MCF 10A (cell line): ENCODE measurements around the gene LRRC2. TPM values are rescaled to one million over a fixed set of nuclear protein-coding genes. Genes with fewer than 3 reads are reported as not detected.

Source experiments
- BruUV-seq: library from RNA; stranded (reverse); fragments of 400-500 nt; replicated peaks from 2 replicates; lab custom pipeline; 2021; lab: Mats Ljungman, UMichigan
- CTCF ChIA-PET: fragments of 300-600 bp; sonication (Branson Sonifier 250); formaldehyde crosslinking; extraction: SDS; loops from one replicate; lab custom pipeline; 2021; ENCODE audit warnings: antibody characterized with exemption, inconsistent platforms; lab: Yijun Ruan, JAX
- POLR2A ChIA-PET: fragments of 300-600, 350-650 bp; sonication (Branson Sonifier 250); formaldehyde crosslinking; extraction: SDS; loops from one replicate; lab custom pipeline; 2020; ENCODE audit warnings: antibody characterized with exemption, inconsistent platforms; lab: Yijun Ruan, JAX
- DNase-seq: peaks from one replicate; pipeline ENCODE4 v3.0.0-alpha.2; 2018; ENCODE audit not compliant: unreplicated experiment
- H3K27ac Mint-ChIP-seq: one replicate; pipeline ENCODE4 v1.8.0; 2022; ENCODE audit warnings: mild to moderate bottlenecking, low read depth, mixed read lengths; ENCODE audit not compliant: unreplicated experiment
- H3K27me3 Mint-ChIP-seq: one replicate; pipeline ENCODE4 v1.8.0; 2022; ENCODE audit warnings: mixed read lengths; ENCODE audit not compliant: insufficient read depth, unreplicated experiment
- H3K36me3 Mint-ChIP-seq: one replicate; pipeline ENCODE4 v1.8.0; 2022; ENCODE audit warnings: mild to moderate bottlenecking, moderate library complexity, mixed read lengths; ENCODE audit not compliant: insufficient read depth, unreplicated experiment
- H3K4me1 Mint-ChIP-seq: one replicate; pipeline ENCODE4 v1.8.0; 2022; ENCODE audit warnings: mixed read lengths; ENCODE audit not compliant: insufficient read depth, unreplicated experiment
- H3K4me3 Mint-ChIP-seq: one replicate; pipeline ENCODE4 v1.8.0; 2022; ENCODE audit warnings: mild to moderate bottlenecking, moderate library complexity, mixed read lengths; ENCODE audit not compliant: unreplicated experiment
- H3K9me3 Mint-ChIP-seq: one replicate; pipeline ENCODE4 v1.8.0; 2022; ENCODE audit warnings: mixed read lengths; ENCODE audit not compliant: unreplicated experiment
- CTCF ChIP-seq: fragments of 200-600 bp; IDR thresholded peaks from one replicate; pipeline ENCODE4 v1.8.0; 2022; ENCODE audit warnings: antibody characterized with exemption, mild to moderate bottlenecking; ENCODE audit not compliant: unreplicated experiment
- intact Hi-C: fragments of 100-400 bp; cut with micrococcal nuclease; formaldehyde crosslinking; loops from 2 replicates; pipeline ENCODE4 v1.14.1; 2022
- total RNA-seq: library from RNA; stranded (reverse); gene quantifications from 2 replicates; pipeline ENCODE4 v1.2.3, GENCODE V29; 2022

The LRRC2 gene
- total RNA-seq, 1 experiment from 2014 or later = not detected

- no TSS peak for BruUV-seq
- TF ChIP-seq CTCF = no peak
- ChIA-PET POLR2A (no interaction called here), CTCF (interaction anchor here (0.6 to 0.7 kb wide), 2 partner anchors 27 to 76 kb away, joined by 3 read pairs; no protein-coding TSS in a partner anchor)
- Mint-ChIP-seq H3K4me3 (no peak overlapping the region), H3K27me3 (no peaks in the 10 kb centered on the region), H3K36me3 (no peaks in the 10 kb centered on the region), H3K27ac (no peak overlapping the region), H3K4me1 (peaks cover 10% of the 10 kb centered on the region), H3K9me3 (peaks cover 23% of the 10 kb centered on the region)
- intact Hi-C loops = loop anchor here (10.0 kb wide), 1 partner anchor 468 kb away; no protein-coding TSS in a partner anchor
- DNase-seq = no peak
Observed at GRCh38 chr3:46553154-46553553, 12.9 kb downstream of the LRRC2 start.

GRCh38 chr3:46552538-46552937 is 13.6 kb downstream of the LRRC2 start:
- H3K4me3 Mint-ChIP-seq = no peak overlapping the region
- no peak for DNase-seq
- no peaks in the 10 kb centered on the region for H3K27me3 Mint-ChIP-seq
- no peaks in the 10 kb centered on the region for H3K36me3 Mint-ChIP-seq
- H3K9me3 Mint-ChIP-seq = peaks cover 23% of the 10 kb centered on the region
- TF ChIP-seq CTCF = no peak
- no peak overlapping the region for H3K27ac Mint-ChIP-seq
- POLR2A ChIA-PET = no interaction called here
- CTCF ChIA-PET = interaction anchor here (0.6 to 0.7 kb wide), 2 partner anchors 27 to 77 kb away, joined by 3 read pairs; no protein-coding TSS in a partner anchor
- intact Hi-C loops = loop anchor here (10.0 kb wide), 1 partner anchor 468 kb away; no protein-coding TSS in a partner anchor
- no TSS peak for BruUV-seq
- peaks cover 10% of the 10 kb centered on the region for H3K4me1 Mint-ChIP-seq

GRCh38 chr3:46551615-46552014 is 14.5 kb downstream of the LRRC2 start:
- BruUV-seq = no TSS peak
- Mint-ChIP-seq H3K27me3 (no peaks in the 10 kb centered on the region), H3K36me3 (no peaks in the 10 kb centered on the region), H3K27ac (no peak overlapping the region), H3K4me3 (no peak overlapping the region), H3K4me1 (peaks cover 1% of the 10 kb centered on the region), H3K9me3 (peaks cover 17% of the 10 kb centered on the region)
- TF ChIP-seq CTCF = no peak
- intact Hi-C loops = loop anchor here (10.0 kb wide), 1 partner anchor 467 kb away; no protein-coding TSS in a partner anchor
- POLR2A ChIA-PET = no interaction called here
- CTCF ChIA-PET = interaction anchor here (0.8 to 1.7 kb wide), 3 partner anchors 9 to 63 kb away, joined by 4 read pairs; no protein-coding TSS in a partner anchor
- no peak for DNase-seq

GRCh38 chr3:46549989-46550388 is 16.1 kb downstream of the LRRC2 start:
- H3K27ac Mint-ChIP-seq = no peak overlapping the region
- H3K27me3 Mint-ChIP-seq = no peaks in the 10 kb centered on the region
- H3K9me3 Mint-ChIP-seq = peaks cover 1% of the 10 kb centered on the region
- no peaks in the 10 kb centered on the region for H3K4me1 Mint-ChIP-seq
- BruUV-seq = no TSS peak
- no peak overlapping the region for H3K4me3 Mint-ChIP-seq
- ChIA-PET CTCF (interaction anchor here (0.6 to 2.3 kb wide), 5 partner anchors 8 to 345 kb away, joined by 3 to 7 read pairs (median 3); no protein-coding TSS in a partner anchor), POLR2A (no interaction called here)
- intact Hi-C loops = loop anchor here (10.0 kb wide), 1 partner anchor 465 kb away; no protein-coding TSS in a partner anchor
- no peak for DNase-seq
- no peak for TF ChIP-seq CTCF
- H3K36me3 Mint-ChIP-seq = no peaks in the 10 kb centered on the region
